Endothelial cell of umbilical vein (primary cell): ENCODE data around the gene MESD. TPM values are rescaled to one million over a fixed set of nuclear protein-coding genes. Genes with fewer than 3 reads are reported as not detected.

Source experiments
- BruUV-seq: library from RNA; stranded (reverse); fragments of 400-500 nt; replicated peaks from 2 replicates; lab custom pipeline; 2021; lab: Mats Ljungman, UMichigan
- CTCF ChIA-PET: fragments of 300-600, 350-600 bp; sonication (Branson Sonifier 250); formaldehyde crosslinking; loops from one replicate; lab custom pipeline; 2021; ENCODE audit warnings: antibody characterized with exemption, inconsistent platforms; lab: Charles Lee
- POLR2A ChIA-PET: fragments of 300-600, 350-600 bp; sonication (Branson Sonifier 250); formaldehyde crosslinking; loops from one replicate; lab custom pipeline; 2021; ENCODE audit warnings: antibody characterized with exemption, inconsistent platforms; lab: Charles Lee
- DNase-seq: peaks from one replicate; pipeline ENCODE4 v3.0.0-alpha.2; 2011; ENCODE audit warnings: low read depth, low spot score
- FAIRE-seq: peaks from 2 replicates; lab custom pipeline; 2011; peaks lifted over from hg19 to GRCh38; lab: Jason Lieb, UNC
- H2AFZ ChIP-seq: 2 replicates; pipeline ENCODE4 v1.6.0; 2012; ENCODE audit warnings: low read depth, low read length, control low read depth, inconsistent platforms
- H3K27ac ChIP-seq: 2 replicates; pipeline ENCODE4 v1.5.1; 2011; ENCODE audit warnings: low read depth, mild to moderate bottlenecking, control low read depth, low read length, moderate library complexity; ENCODE audit not compliant: insufficient read depth
- H3K27me3 ChIP-seq, 2 experiments: 2 replicates each; pipeline versions ENCODE4 v1.6.0 to v1.6.1; 2011; ENCODE audit warnings: low read length in 2 of 2, mixed read lengths in 1 of 2; ENCODE audit not compliant: control insufficient read depth in 2 of 2, insufficient read depth in 2 of 2
- H3K36me3 ChIP-seq, 2 experiments: 2 replicates in 1 of 2; 3 replicates in 1 of 2; pipeline ENCODE4 v1.5.1; 2011; ENCODE audit warnings: low read length in 2 of 2, mild to moderate bottlenecking in 1 of 2, moderate library complexity in 1 of 2; ENCODE audit not compliant: control insufficient read depth in 2 of 2, insufficient read depth in 2 of 2; ENCODE audit errors: extremely low read depth in 1 of 2
- H3K4me1 ChIP-seq: 3 replicates; pipeline ENCODE4 v1.5.1; 2011; ENCODE audit warnings: mild to moderate bottlenecking, low read length; ENCODE audit not compliant: control insufficient read depth, insufficient read depth; ENCODE audit errors: extremely low read depth
- H3K4me2 ChIP-seq: 2 replicates; pipeline ENCODE4 v1.6.1; 2011; ENCODE audit warnings: low read length, control low read depth, mixed read lengths; ENCODE audit not compliant: insufficient read depth
- H3K4me3 ChIP-seq, 3 experiments: fragments of 200-600 bp in 1 of 3; sonication (generic), shearing (Covaris generic) in 1 of 3; replicated peaks in 1 of 3; 2 replicates each; pipeline ENCODE4 v1.5.1; 2011 to 2016; ENCODE audit warnings: control low read depth in 3 of 3, low read length in 3 of 3, mild to moderate bottlenecking in 2 of 3, inconsistent platforms in 1 of 3, low read depth in 1 of 3, moderate library complexity in 1 of 3; ENCODE audit not compliant: insufficient read depth in 1 of 3
- H3K79me2 ChIP-seq: 2 replicates; pipeline ENCODE4 v1.6.0; 2012; ENCODE audit warnings: low read length, inconsistent platforms; ENCODE audit not compliant: control insufficient read depth, insufficient read depth
- H3K9ac ChIP-seq: replicated peaks from 2 replicates; pipeline ENCODE3; 2011; ENCODE audit warnings: low read length, control low read depth; ENCODE audit not compliant: insufficient read depth; ENCODE audit errors: extremely low read depth
- H3K9me1 ChIP-seq: replicated peaks from 3 replicates; pipeline ENCODE4 v1.6.0; 2011; ENCODE audit warnings: mild to moderate bottlenecking, low read length; ENCODE audit not compliant: control insufficient read depth, insufficient read depth; ENCODE audit errors: extremely low read depth
- H3K9me3 ChIP-seq: replicated peaks from 2 replicates; pipeline ENCODE4 v1.5.1; 2012; ENCODE audit warnings: low read length, inconsistent platforms; ENCODE audit not compliant: control insufficient read depth, insufficient read depth
- H4K20me1 ChIP-seq: replicated peaks from 2 replicates; pipeline ENCODE3; 2011; ENCODE audit warnings: mild to moderate bottlenecking, low read length; ENCODE audit not compliant: control insufficient read depth, insufficient read depth; ENCODE audit errors: extremely low read depth
- CTCF ChIP-seq, 2 donors: IDR thresholded peaks; 1 replicate in 1 of 2; 2 replicates in 1 of 2; pipeline ENCODE4 v1.5.1; 2011; ENCODE audit warnings: low read length in 2 of 2, mild to moderate bottlenecking in 2 of 2, moderate library complexity in 2 of 2, control low read depth in 1 of 2, inconsistent platforms in 1 of 2, low read depth in 1 of 2; ENCODE audit not compliant: insufficient read depth in 1 of 2; ENCODE audit errors: extremely low read depth in 1 of 2
- EZH2 ChIP-seq: IDR thresholded peaks from 2 replicates; pipeline ENCODE4 v1.6.1; 2012; ENCODE audit warnings: borderline replicate concordance, low read depth, mild to moderate bottlenecking, moderate library complexity, low read length, inconsistent platforms; ENCODE audit not compliant: severe bottlenecking
- FOS ChIP-seq: IDR thresholded peaks from 2 replicates; pipeline ENCODE4 v1.6.1; 2011; ENCODE audit warnings: mild to moderate bottlenecking, low read length, moderate library complexity, borderline replicate concordance; ENCODE audit not compliant: insufficient read depth
- GATA2 ChIP-seq: IDR thresholded peaks from 2 replicates; pipeline ENCODE4 v1.7.0; 2011; ENCODE audit warnings: low read depth, mild to moderate bottlenecking, moderate library complexity, mixed read lengths, low read length; ENCODE audit not compliant: insufficient read length, insufficient read depth
- JUN ChIP-seq: IDR thresholded peaks from 2 replicates; pipeline ENCODE4 v1.6.1; 2011; ENCODE audit warnings: borderline replicate concordance, low read depth; ENCODE audit not compliant: insufficient read length, insufficient read depth
- MAX ChIP-seq: IDR thresholded peaks from 2 replicates; pipeline ENCODE4 v1.6.1; 2011; ENCODE audit not compliant: insufficient read depth, insufficient read length
- MYC ChIP-seq: IDR thresholded peaks from one replicate; pipeline ENCODE4 v1.6.1; 2011; ENCODE audit warnings: mild to moderate bottlenecking, low read depth, low read length
- POLR2A ChIP-seq: IDR thresholded peaks from 2 replicates; pipeline ENCODE4 v1.6.1; 2012; ENCODE audit warnings: low read depth, mild to moderate bottlenecking, control low read depth, low read length
- POLR2AphosphoS5 ChIP-seq: IDR thresholded peaks from 2 replicates; pipeline ENCODE4 v1.6.1; 2012; ENCODE audit warnings: low read depth, mild to moderate bottlenecking, control low read depth, low read length, moderate library complexity; ENCODE audit not compliant: insufficient read depth
- dilution Hi-C: fragments of 300-500 bp; cut with MboI; formaldehyde crosslinking; loops from one replicate; pipeline ENCODE4 v1.15.0; 2019; ENCODE audit warnings: low sequenced_read_pairs; ENCODE audit not compliant: extremely low pct_ligation_motif_present
- intact Hi-C: fragments of 100-400 bp; cut with micrococcal nuclease; formaldehyde crosslinking; loops from one replicate; pipeline ENCODE4 v1.10.0; 2022
- polyA plus RNA-seq, 4 experiments: library from polyadenylated mRNA; depleted of rRNA in 3 of 4; stranded (reverse) in 3 of 4; unstranded in 1 of 4; fragments of >200 nt; gene quantifications; 2 replicates each; pipeline versions ENCODE4 v1.2.1 to v1.2.3, GENCODE V29; 2011 to 2012; ENCODE audit warnings: missing spikeins in 1 of 4
- total RNA-seq: library from RNA; stranded (reverse); gene quantifications from 2 replicates; pipeline ENCODE4 v1.2.3, GENCODE V29; 2021

The MESD gene
- total and polyA plus RNA-seq, 2 donors (not counting 3 experiments of a cell fraction or from before 2014, with no cell fraction given), result 12.8 to 30.5 TPM

GRCh38 chr15:81015621-81016488, 26.2 kb upstream of the MESD start:
- H3K9me1 ChIP-seq, result no peaks in the 10 kb centered on the region
- H2AFZ ChIP-seq, result no peak overlapping the region
- ChIA-PET POLR2A (no interaction called here), CTCF (interaction anchor here (0.9 to 1.4 kb wide), 3 partner anchors 12 to 250 kb away, joined by 3 read pairs; no protein-coding TSS in a partner anchor)
- TF ChIP-seq GATA2 (no peak), POLR2A (no peak), POLR2AphosphoS5 (no peak), FOS (no peak)
- H4K20me1 ChIP-seq, result no peaks in the 10 kb centered on the region
- BruUV-seq, result no TSS peak
- no peak overlapping the region for H3K4me3 ChIP-seq
- H3K9me3 ChIP-seq, result no peaks in the 10 kb centered on the region
- H3K27me3 ChIP-seq, result no peaks in the 10 kb centered on the region
- FAIRE-seq (no peak), DNase-seq (no peak)
- no peak overlapping the region for H3K27ac ChIP-seq
- no peak overlapping the region for H3K4me2 ChIP-seq
- dilution Hi-C loops (no loop called here), intact Hi-C loops (no loop called here)
- H3K4me1 ChIP-seq, result peaks cover 4% of the 10 kb centered on the region
- no peak overlapping the region for H3K9ac ChIP-seq
- H3K79me2 ChIP-seq, result no peaks in the 10 kb centered on the region
- no peaks in the 10 kb centered on the region for H3K36me3 ChIP-seq

GRCh38 chr15:81014446-81015093, 25.0 kb upstream of the MESD start:
- TF ChIP-seq JUN (no peak), MYC (no peak), CTCF (IDR thresholded peaks at IDR 0.05; ENCODE audit: extremely low read depth in 1 of 2, insufficient read depth in 1 of 2, low read depth in 1 of 2, low read length in 2 of 2) (no peak), POLR2A (no peak), POLR2AphosphoS5 (no peak), MAX (no peak), GATA2 (no peak), EZH2 (no peak)
- CTCF ChIA-PET, result interaction anchor here (1.4 kb wide), 1 partner anchor 10 kb away, joined by 3 read pairs; no protein-coding TSS in a partner anchor

More at GRCh38 chr15:81014446-81015093, 25.0 kb upstream of the MESD start:
- no peaks in the 10 kb centered on the region for H3K36me3 ChIP-seq
- peaks cover 3% of the 10 kb centered on the region for H3K79me2 ChIP-seq
- no peak overlapping the region for H3K4me3 ChIP-seq
- H3K9me3 ChIP-seq, result no peaks in the 10 kb centered on the region
- intact Hi-C loops, result no loop called here
- no peak overlapping the region for H2AFZ ChIP-seq
- dilution Hi-C loops, result no loop called here
- H3K4me1 ChIP-seq, result peaks cover 4% of the 10 kb centered on the region
- no peak overlapping the region for H3K9ac ChIP-seq
- H3K4me2 ChIP-seq, result no peak overlapping the region
- FAIRE-seq (no peak), DNase-seq (no peak)
- H4K20me1 ChIP-seq, result no peaks in the 10 kb centered on the region
- H3K9me1 ChIP-seq, result no peaks in the 10 kb centered on the region
- no TSS peak for BruUV-seq
- H3K27me3 ChIP-seq, result no peaks in the 10 kb centered on the region
- no peak overlapping the region for H3K27ac ChIP-seq
- POLR2A ChIA-PET, result no interaction called here
